Measurements from ENCODE around the gene PTH2.
A peak's percentile ranks its signal among the peaks of the same experiment; 100 is the strongest.
"Not testable (repeated sequence)": the region's sequence is repeated elsewhere in the genome, so short reads cannot be mapped to it uniquely, and the experiment has no call there.

Gene PTH2

GRCh38 chr19:49447485-49448431, 24.5 kb upstream of the PTH2 start:
- no peak for DNase-seq

- no peak for DNase-seq
Observed at GRCh38 chr19:49445997-49446396, 22.8 kb upstream of the PTH2 start.

- not testable (repeated sequence) for DNase-seq
Observed at GRCh38 chr19:49444100-49444700, 21.0 kb upstream of the PTH2 start.

- DNase-seq = peak; percentile 96 to 97
Observed at GRCh38 chr19:49443366-49444099, 20.3 kb upstream of the PTH2 start.

GRCh38 chr19:49442771-49443365, 19.6 kb upstream of the PTH2 start:
- DNase-seq = peak; percentile 78 to 86

- no peak for DNase-seq
Observed at GRCh38 chr19:49442354-49442753, 19.1 kb upstream of the PTH2 start.

- DNase-seq = no peak
Observed at GRCh38 chr19:49441960-49442350, 18.7 kb upstream of the PTH2 start.

- peak in 1 of 2 experiments; percentile 51 for DNase-seq
Observed at GRCh38 chr19:49441210-49441959, 18.1 kb upstream of the PTH2 start, which contains the start of gene SLC17A7. Gene SLC17A7, minus strand, starts transcription at chr19:49441527. Its CDS starts 148 bp downstream, at chr19:49441379.

- DNase-seq = no peak
Observed at GRCh38 chr19:49440439-49441209, 17.4 kb upstream of the PTH2 start.

- DNase-seq = no peak
Observed at GRCh38 chr19:49439836-49440235, 16.6 kb upstream of the PTH2 start.

- no peak for DNase-seq
Observed at GRCh38 chr19:49438261-49438660, 15.0 kb upstream of the PTH2 start.

GRCh38 chr19:49437231-49437630, 14.0 kb upstream of the PTH2 start:
- DNase-seq = no peak

GRCh38 chr19:49436381-49437017, 13.3 kb upstream of the PTH2 start:
- DNase-seq = peak in 1 of 2 experiments; percentile 52

GRCh38 chr19:49435670-49436069, 12.4 kb upstream of the PTH2 start:
- no peak for DNase-seq

- DNase-seq = no peak
Observed at GRCh38 chr19:49434907-49435583, 11.8 kb upstream of the PTH2 start.

- DNase-seq = no peak
Observed at GRCh38 chr19:49433240-49433901, 10.1 kb upstream of the PTH2 start.

GRCh38 chr19:49432141-49433073, 9.2 kb upstream of the PTH2 start:
- no peak for DNase-seq

GRCh38 chr19:49431330-49431749, 8.1 kb upstream of the PTH2 start:
- DNase-seq = no peak

Measured in NCI-H1930 (cell line).